ENCODE data around the gene S100A3. TPM values are rescaled to one million over a fixed set of nuclear protein-coding genes. Genes with fewer than 3 reads are reported as not detected.

The S100A3 gene
- total and polyA plus RNA-seq, 2 of the 13 experiments (the other 11 are each of a cell fraction or from before 2014, with no cell fraction given), result 2.5 to 4.5 TPM

- TF ChIP-seq, protein P1, sequence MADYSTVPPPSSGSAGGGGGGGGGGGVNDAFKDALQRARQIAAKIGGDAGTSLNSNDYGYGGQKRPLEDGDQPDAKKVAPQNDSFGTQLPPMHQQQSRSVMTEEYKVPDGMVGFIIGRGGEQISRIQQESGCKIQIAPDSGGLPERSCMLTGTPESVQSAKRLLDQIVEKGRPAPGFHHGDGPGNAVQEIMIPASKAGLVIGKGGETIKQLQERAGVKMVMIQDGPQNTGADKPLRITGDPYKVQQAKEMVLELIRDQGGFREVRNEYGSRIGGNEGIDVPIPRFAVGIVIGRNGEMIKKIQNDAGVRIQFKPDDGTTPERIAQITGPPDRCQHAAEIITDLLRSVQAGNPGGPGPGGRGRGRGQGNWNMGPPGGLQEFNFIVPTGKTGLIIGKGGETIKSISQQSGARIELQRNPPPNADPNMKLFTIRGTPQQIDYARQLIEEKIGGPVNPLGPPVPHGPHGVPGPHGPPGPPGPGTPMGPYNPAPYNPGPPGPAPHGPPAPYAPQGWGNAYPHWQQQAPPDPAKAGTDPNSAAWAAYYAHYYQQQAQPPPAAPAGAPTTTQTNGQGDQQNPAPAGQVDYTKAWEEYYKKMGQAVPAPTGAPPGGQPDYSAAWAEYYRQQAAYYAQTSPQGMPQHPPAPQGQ (CRISPR knock-in tag; IDR thresholded peaks at IDR 0.05; ENCODE audit: borderline replicate concordance), result no peak
- TF ChIP-seq ZSCAN29 (CRISPR knock-in tag; conservative IDR thresholded peaks at IDR 0.05) (no peak), ZFP62 (CRISPR knock-in tag; IDR thresholded peaks at IDR 0.05) (no peak), REST (IDR thresholded peaks at IDR 0.05; ENCODE audit: borderline replicate concordance in 1 of 2, low read depth in 1 of 2, low read length in 2 of 2) (no peak; a peak in 1 of 4 replicates), RCOR2 (CRISPR knock-in tag; IDR thresholded peaks at IDR 0.05) (no peak), PREB (CRISPR knock-in tag; IDR thresholded peaks at IDR 0.05) (no peak), CC2D1A (CRISPR knock-in tag; IDR thresholded peaks at IDR 0.05) (no peak), ZNF678 (CRISPR knock-in tag; IDR thresholded peaks at IDR 0.05) (no peak), ZNF451 (CRISPR knock-in tag; IDR thresholded peaks at IDR 0.05) (no peak)
- TF ChIP-seq, protein P2, sequence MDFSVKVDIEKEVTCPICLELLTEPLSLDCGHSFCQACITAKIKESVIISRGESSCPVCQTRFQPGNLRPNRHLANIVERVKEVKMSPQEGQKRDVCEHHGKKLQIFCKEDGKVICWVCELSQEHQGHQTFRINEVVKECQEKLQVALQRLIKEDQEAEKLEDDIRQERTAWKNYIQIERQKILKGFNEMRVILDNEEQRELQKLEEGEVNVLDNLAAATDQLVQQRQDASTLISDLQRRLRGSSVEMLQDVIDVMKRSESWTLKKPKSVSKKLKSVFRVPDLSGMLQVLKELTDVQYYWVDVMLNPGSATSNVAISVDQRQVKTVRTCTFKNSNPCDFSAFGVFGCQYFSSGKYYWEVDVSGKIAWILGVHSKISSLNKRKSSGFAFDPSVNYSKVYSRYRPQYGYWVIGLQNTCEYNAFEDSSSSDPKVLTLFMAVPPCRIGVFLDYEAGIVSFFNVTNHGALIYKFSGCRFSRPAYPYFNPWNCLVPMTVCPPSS (IDR thresholded peaks at IDR 0.05), result no peak
- TF ChIP-seq, protein P3, sequence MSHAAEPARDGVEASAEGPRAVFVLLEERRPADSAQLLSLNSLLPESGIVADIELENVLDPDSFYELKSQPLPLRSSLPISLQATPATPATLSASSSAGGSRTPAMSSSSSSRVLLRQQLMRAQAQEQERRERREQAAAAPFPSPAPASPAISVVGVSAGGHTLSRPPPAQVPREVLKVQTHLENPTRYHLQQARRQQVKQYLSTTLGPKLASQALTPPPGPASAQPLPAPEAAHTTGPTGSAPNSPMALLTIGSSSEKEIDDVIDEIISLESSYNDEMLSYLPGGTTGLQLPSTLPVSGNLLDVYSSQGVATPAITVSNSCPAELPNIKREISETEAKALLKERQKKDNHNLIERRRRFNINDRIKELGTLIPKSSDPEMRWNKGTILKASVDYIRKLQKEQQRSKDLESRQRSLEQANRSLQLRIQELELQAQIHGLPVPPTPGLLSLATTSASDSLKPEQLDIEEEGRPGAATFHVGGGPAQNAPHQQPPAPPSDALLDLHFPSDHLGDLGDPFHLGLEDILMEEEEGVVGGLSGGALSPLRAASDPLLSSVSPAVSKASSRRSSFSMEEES (CRISPR knock-in tag; IDR thresholded peaks at IDR 0.05), result no peak; the same call in 1 of the 2 replicates
- TF ChIP-seq, protein P4, sequence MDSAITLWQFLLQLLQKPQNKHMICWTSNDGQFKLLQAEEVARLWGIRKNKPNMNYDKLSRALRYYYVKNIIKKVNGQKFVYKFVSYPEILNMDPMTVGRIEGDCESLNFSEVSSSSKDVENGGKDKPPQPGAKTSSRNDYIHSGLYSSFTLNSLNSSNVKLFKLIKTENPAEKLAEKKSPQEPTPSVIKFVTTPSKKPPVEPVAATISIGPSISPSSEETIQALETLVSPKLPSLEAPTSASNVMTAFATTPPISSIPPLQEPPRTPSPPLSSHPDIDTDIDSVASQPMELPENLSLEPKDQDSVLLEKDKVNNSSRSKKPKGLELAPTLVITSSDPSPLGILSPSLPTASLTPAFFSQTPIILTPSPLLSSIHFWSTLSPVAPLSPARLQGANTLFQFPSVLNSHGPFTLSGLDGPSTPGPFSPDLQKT (CRISPR knock-in tag; IDR thresholded peaks at IDR 0.05; ENCODE audit: borderline replicate concordance), result no peak
These were observed 3.7 kb downstream of the S100A3 start, which contains the start of gene S100A4 (continued) for GRCh38 chr1:153545067-153546055.

All from HepG2 (cell line).